Measurements from ENCODE around the gene BAHCC1.

The BAHCC1 gene

GRCh38 chr17:81387100-81388090 is 7.9 kb upstream of the BAHCC1 start:
- no peak for DNase-seq

- no peak for DNase-seq
Measured at GRCh38 chr17:81388091-81388611, 7.1 kb upstream of the BAHCC1 start.

- DNase-seq = no peak
Measured at GRCh38 chr17:81388612-81389367, 6.5 kb upstream of the BAHCC1 start.

GRCh38 chr17:81389585-81389984 is 5.7 kb upstream of the BAHCC1 start:
- DNase-seq = no peak

- DNase-seq = no peak
Measured at GRCh38 chr17:81390029-81390872, 5.0 kb upstream of the BAHCC1 start.

DNA sequence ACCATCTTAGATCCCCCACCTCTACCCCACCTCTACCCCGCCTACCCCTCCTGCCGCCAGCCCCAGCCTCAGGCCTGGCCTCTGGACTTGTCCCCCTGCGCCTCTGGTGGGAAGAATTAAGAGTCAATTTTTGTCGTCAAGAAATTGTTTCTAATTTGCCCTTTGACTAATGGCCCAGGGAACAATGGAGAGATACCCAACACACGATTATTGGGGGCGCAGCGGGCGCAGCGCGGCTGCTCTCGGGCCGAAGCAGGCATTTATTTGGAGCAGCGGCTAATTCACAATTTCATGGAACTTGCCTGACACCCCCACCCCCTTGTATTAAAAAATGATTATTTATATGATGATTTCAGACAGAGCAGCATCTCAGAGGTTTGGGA is 4.4 kb upstream of the BAHCC1 start:
- no peak for DNase-seq

DNA sequence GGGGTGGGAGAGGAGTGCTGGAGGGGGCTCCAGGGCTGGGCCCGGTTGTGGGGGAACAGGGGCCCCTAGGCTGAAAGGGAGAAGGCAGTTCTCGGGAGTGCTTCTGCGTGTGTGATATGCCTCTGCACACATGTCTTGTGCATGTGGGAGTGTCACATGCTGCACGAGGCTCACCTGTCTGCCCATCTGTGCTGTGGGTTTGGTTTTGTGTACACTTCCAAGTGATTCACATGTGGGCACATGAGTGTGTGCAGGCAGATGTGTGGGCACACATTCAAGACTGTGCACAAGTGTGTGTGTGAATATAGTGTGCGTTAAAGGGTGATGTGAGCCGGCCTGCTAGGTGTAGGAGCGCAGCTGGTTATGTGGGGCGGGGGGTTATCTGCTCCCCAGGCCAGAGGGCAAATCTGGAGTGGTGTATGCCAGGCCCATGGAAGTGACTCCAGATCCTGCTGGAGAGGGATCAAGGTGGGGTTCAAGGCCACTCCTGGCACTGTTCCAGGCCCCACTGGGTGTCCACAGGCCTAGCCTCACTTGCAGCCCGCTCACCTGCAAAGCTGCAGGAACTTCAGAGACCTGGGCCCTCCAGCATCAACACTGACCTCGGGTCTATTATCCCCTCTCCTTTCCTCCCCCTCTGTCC is 3.8 kb upstream of the BAHCC1 start:
- DNase-seq = no peak

- DNase-seq = no peak
Measured at GRCh38 chr17:81391936-81392908, 3.0 kb upstream of the BAHCC1 start.

- no peak for DNase-seq
Measured at GRCh38 chr17:81392909-81393654, 2.2 kb upstream of the BAHCC1 start.

GRCh38 chr17:81393684-81394376 is 1.4 kb upstream of the BAHCC1 start:
- no peak for DNase-seq

- no peak for DNase-seq
Measured at GRCh38 chr17:81394377-81394920, 808 bp upstream of the BAHCC1 start.

DNA sequence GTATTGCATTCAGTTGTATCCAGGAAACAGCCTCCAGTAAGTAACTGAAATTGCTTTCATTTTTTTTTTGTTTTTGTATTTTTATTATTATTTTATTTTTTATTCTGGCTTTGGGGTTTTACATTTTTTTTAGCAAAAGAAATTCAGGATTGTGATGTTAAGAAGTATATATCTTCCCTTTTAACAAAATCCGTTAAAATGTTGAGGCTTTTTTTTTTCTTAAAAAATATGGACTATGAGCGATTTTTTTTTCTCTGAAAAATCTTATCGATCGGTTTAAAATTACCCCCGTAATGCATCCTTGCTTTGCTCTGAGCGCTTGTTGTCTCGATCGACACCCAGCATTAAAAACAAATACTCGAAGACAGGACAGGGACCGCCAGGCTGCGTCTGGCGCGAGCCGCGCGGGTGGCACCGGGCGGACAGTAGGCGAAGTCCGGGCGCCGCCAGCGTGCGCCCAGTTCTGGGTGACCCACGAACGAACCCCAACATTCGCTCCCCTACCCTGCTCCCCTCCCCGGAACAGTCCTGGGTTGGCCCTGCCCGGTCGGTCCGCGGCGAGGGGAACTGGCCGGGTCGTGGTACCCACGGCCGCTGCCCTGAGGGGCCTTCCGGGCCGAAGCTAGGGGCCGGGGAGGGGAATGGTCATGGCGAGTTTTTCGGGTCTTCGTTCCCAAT is 482 bp downstream of the BAHCC1 start:
- no peak for DNase-seq

GRCh38 chr17:81396278-81396721 is 1.0 kb downstream of the BAHCC1 start:
- DNase-seq = no peak

- no peak for DNase-seq
Measured at GRCh38 chr17:81396722-81397313, 1.6 kb downstream of the BAHCC1 start.

DNA sequence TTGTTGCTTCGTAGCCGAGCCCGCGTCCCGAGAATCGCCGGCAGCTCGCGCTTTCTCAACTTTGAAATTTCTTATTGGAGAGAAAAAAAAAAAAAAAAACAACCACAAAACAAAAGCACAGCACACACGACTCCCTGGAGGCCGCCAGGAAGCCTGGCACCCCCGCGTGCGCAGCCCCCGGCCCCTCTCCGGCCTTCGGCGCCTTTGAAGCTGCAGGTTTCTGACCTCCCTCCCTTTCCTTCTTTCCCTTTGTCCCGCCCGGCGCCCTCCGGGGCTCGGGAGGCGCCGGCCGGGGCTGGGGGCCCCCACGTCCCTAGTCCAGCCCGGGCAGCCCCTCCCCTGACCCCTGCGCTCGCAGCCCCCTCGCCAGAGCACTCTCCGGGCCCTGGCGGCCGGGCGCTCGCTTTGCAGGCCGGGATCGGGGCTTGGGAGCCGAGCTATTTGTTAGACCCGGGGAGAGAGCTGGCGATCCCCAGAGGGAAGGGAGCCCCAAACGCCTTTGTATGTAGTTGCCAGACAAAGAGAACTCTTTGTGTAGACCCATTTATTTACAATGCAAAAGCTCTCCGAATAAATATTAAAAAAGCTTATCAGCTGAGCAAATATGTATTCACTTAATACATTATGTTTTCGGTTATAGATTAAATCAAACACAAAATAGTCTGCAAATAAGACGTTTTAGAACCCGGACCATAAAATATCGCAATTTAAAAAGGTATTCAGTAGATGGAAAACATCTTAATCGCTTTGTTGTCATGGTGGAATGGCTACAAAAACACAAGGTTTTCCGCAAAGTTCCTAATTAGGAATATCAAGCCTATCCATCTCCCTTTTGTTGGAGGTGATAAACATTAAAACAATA is 2.3 kb downstream of the BAHCC1 start:
- DNase-seq = no peak

DNA sequence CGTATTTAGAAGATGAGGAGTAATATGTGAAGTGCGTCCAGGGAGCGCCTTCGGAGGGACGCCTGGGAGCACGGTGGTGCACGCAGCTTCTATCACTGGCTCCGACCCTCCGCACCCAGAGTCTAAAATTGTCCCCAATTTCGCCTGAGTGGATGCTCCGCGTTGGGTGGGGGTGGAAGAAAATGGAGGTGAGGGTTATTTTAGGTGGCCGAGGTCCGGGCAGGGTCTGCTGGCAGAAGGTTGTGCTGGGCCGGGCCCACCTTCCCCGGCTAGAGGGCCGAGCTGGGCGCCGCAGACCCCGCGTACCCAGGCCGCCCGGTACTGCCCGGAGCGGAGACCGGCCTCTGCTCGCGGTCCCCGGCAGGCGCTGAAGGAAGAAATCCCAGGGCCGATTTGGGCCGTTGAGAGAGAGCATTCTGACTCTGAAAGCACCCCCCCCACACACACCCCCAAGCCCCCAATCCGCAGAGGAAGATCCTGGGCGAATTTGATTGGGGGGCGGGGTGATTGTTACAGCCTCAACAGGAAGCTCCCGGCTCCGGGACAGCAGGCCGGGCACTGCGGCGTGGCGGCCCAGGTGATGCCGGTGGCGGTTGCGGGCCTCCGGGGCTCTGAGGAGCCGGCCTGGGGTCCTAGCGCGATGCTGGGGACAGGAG is 3.0 kb downstream of the BAHCC1 start:
- DNase-seq = no peak
